Lung microvascular endothelial cell (primary cell): ENCODE data around the gene C11orf91. TPM values are rescaled to one million over a fixed set of nuclear protein-coding genes. Genes with fewer than 3 reads are reported as not detected.
"Not testable (repeated sequence)": the region's sequence is repeated elsewhere in the genome, so short reads cannot be mapped to it uniquely, and the experiment has no call there.

Experiments
- DNase-seq, 2 donors: peaks; one replicate each; pipeline versions ENCODE4 v3.0.0 to v3.0.0-alpha.2; 2010; ENCODE audit warnings: low read depth in 2 of 2
- total RNA-seq: library from RNA; depleted of rRNA; stranded (reverse); fragments of >200 nt; gene quantifications from 2 replicates; pipeline ENCODE4 v1.2.1, GENCODE V29; 2014

C11orf91 gene, protein sequence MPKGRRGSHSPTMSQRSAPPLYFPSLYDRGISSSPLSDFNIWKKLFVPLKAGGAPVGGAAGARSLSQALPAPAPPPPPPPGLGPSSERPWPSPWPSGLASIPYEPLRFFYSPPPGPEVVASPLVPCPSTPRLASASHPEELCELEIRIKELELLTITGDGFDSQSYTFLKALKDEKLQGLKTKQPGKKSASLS
- total RNA-seq: under 0.01 TPM in 1 of 2 replicates, not detected in the other

DNA sequence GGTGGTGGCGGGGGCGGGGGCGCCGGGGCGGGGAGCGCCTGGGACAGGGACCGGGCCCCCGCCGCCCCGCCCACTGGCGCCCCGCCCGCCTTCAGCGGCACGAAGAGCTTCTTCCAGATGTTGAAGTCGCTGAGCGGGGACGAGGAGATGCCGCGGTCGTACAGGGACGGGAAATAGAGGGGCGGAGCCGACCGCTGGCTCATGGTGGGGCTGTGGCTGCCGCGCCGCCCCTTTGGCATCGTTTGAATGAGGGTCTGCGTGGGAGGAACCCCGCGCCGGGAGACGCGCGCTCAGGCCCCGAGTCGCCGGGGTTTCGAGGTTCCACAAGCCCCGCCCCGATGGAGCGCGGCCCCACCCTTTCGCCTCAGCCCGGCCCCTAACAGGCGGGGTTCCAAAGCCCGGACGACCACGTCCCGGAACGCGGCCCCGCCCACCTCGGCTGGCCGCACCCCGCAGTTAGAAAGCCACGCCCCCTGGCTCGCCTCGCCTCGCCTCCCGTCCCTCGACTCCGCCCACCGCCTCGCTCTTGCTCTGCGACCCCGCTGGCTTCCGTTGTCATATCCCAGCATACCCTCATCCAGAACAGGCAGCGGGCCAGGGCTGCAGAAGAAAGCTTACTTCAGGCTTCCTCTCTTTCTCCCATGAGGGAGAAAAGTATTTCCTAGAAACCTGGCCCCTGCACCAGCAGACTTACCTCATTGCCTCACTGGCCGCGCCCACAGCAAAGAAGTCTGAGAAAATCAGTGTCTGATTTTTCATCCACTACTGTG is at the start of gene C11orf91:
Gene C11orf91 (minus strand): TSS at position 325 of the 770 bp plus-strand sequence. CDS start 86 bp downstream, at position 239.
- peak; percentile 96 to 98 for DNase-seq

DNA sequence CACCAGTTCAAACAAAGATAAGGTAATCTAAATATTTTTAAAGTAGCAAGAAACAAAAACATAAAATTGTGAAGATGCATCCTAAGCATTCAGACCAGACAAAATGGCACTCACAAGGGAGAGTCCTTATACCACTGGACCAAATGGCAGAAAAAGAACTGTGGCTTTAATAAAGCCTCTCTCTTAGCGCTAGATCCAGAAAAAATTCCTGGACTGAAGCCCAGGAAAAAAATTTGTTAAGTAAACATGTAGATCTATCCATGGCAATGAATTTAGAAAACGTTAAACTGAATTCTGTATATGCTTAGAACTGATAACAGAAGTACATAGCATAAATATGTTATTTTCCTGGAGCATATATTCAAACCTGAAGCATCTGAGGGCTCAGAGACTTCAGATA is 47.4 kb upstream of the C11orf91 start:
- peak; percentile 37 to 78 for DNase-seq

DNA sequence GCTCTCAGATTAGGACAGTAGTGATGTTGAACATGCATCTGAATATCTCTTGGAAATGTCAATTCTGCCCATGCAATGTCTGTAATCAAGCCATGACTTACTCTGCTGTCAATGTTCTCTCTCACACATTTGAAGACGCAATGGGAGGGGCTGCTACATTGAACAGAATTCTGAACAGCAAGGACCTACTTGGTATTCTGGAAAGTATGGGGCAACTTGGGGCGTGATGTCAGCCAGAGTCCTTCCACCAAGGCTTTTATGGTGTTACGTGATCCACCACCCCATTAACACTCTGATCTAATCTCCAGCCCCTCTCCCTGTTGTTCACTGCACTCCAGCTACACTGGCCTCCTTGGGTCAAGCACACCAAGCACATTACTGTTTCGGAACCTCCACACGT is 42.7 kb upstream of the C11orf91 start:
- no peak for DNase-seq

DNA sequence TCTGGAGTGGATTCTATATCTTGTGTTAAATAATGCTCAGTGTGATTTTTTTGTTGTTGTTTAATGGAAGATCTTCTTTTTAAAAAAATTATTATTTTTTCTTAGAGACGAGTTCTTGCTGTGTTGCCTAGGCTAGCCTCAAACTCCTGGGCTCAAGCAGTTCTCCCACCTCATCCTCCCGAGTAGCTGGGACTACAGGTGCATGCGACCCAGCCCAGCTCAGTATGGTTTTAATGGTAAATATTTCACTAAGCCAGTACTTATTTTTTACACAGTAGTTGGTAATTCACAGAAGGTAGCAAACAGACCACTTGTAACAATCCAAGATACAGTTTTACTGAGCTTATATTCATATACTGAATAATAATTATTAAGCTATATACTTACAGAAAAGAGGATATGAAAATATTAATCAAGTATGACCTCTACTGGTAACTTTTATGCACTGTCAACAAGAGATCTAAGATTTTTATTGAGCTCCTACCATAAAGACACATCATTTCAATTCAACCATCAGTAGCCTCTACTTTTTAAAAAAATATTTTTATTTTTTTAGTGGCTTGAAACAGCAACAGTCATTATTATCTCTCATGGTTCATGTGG is 41.7 kb upstream of the C11orf91 start:
- DNase-seq: peak; percentile 51 to 63

DNA sequence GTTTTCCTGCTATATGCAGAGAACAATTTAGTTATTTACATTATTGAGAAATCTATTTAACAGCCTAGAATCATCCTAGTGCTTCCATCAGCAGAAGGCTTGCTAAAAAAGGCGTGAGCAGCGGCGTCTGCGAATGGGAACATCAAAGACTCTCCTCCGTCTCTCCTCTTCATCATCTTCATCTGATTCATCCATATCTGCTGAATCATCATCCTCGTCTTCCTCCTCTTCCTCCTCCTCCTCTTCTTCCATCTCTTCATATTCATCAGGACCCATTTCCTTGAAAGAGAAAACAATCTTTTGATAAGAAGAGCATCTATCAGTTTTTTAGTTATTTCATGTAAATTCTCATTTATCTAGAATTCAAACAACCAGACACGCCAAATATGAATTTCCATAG is 41.2 kb upstream of the C11orf91 start:
- DNase-seq: no peak

DNA sequence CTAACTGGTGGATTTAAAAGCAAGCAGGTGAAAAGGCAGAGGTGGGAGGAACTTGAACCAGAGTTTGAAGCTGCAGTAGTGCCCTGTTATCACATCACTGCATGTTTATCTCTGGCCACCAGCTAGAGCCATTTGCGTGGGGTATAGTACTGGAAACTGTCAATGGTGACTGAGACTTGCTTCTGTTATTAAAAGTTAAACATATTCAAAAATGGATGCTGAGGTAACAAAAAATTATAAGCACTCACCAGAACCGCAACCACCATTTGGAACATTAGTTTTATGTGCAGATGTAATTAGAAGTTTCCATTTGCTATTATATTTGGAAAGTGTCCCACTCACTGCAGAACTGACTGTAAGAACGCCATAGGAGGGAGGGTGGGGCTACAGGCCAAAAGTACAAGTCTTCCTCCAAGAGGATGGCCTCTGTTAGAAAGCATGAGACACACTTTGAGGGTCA is 36.8 kb upstream of the C11orf91 start:
- DNase-seq: peak in 1 of 2 donors; percentile 49

DNA sequence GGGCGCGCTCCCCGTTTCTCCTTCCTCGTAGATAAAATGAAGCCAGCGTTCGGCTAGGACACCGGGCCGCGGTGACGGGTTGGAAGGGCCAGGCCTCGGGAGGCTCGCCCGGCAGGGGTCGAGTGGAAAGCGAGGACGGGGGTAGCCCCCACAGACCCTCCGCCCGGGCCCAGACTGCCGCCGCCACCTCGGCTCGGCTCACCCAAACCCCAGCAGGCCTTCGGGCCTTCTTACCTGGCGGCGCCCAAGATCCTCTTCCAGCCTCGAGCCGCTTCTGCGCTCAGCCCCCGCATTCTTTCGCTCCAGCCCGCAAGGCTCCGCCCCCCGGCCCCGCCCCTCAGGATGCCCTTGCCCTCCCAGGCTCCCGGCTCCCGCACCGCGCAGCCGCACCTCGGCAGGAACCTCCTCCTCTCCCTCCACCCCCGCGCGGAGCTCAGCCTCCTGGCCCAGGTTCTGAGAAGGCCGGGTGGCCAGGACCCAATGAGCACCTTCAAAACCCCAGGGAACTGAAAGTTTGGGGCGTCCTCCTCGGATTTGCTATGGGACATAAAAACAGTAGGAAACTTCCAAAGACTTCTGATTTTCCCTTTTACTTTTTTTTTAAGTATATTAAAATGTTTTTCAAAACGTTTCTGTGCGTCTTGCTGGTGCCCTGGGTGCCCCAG is 35.7 kb upstream of the C11orf91 start, which contains the start of gene CD59:
Gene CD59 (minus strand): TSS at position 276 of the 665 bp plus-strand sequence. CDS start 13,978 bp downstream, outside the sequence.
- peak; percentile 96 for DNase-seq

DNA sequence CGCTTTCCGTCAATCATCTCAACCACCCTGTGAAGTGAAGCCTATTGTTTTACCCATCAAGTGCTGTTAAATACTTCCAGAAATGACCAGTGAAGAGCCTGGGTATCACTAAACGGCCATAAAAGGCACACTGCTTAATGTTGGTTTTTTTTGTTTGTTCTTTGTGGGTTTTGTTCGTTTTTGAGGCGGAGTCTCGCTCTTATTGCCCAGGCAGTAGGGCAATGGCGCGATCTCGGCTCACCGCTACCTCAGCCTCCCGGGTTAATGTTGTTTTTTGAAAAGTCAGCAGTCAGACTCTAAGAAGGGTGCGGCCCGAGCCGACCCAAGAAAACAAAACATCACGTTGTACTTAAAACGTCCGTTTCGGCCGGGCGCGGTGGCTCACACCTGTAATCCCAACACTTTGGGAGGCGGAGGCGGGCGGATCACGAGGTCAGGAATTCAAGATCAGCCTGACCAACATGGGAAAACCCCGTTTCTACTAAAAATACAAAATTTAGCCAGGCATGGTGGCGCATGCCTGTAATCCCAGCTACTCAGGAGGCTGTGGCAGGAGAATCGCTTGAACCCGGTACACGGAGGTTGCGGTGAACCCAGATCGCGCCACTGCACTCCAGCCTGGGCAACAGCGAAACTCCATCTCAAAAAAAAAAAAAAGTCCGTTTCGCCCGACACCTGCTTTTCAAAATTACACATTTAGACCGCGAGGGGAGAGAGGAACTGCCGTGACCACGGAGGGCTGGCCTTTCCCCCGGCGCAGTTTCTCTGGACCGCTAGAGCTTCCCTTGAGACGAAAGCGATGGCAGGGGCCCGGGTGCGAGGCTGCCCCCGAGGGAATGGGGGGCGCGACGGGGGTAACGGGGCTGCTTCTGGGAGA is 34.9 kb upstream of the C11orf91 start:
- DNase-seq: peak; percentile 44 to 47

DNA sequence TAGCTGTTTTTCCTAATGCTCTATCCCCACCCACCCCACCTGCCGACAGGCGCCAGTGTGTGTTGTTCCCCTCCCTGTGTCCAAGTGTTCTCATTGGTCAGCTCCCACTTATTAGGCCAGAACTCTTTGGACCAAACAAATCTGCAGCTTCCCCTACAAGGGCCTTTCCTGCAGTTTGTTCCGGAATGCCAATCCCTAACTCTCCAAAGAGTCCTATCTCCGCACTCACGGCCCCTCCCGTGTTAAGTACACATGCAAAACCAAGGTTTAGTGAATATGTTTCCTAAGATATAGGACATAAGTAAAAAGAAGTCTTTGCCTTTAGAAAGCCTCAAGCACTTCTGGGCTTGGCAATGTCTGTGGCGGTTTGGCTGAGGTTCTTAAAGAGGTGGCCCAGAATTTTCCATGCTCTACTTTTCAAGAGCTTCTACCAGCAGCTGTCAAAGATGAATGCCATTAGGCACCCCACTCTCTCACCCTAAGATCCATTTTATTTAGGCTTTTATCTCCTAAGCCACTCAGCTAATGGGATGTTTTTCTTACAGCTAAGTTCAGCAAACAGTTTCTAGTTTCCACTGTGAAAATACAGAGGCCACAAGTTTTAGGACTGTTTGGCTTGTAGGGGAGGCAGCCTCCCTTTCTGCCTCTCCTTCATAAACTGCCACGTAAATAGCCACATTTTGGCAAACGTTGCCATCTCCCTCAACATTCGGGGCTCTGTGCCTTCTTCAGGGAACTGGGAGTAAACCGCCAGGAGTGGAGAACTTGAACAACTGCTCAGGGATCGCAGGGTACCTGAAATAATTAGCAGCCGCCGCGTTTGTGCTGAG is 34.0 kb upstream of the C11orf91 start:
- peak; percentile 74 to 91 for DNase-seq

DNA sequence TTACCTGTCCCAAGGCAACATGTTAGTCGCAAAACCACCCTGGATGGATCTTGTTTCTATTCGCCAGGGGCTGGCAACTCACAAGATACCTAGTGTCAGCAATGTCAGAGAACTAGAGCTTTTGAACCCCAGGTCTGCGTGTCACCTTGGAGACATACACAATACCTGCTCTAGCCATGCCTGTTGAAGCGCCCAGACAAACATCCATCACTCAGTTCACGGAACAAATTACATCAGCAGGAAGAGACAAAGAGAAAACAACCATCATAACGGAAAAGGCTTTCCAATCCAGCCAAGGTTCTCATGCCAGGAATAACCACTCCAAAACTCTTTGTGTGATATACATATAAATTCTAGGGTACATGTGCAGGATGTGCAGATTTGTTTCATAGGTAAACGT is 33.4 kb upstream of the C11orf91 start:
- peak; percentile 77 to 97 for DNase-seq

DNA sequence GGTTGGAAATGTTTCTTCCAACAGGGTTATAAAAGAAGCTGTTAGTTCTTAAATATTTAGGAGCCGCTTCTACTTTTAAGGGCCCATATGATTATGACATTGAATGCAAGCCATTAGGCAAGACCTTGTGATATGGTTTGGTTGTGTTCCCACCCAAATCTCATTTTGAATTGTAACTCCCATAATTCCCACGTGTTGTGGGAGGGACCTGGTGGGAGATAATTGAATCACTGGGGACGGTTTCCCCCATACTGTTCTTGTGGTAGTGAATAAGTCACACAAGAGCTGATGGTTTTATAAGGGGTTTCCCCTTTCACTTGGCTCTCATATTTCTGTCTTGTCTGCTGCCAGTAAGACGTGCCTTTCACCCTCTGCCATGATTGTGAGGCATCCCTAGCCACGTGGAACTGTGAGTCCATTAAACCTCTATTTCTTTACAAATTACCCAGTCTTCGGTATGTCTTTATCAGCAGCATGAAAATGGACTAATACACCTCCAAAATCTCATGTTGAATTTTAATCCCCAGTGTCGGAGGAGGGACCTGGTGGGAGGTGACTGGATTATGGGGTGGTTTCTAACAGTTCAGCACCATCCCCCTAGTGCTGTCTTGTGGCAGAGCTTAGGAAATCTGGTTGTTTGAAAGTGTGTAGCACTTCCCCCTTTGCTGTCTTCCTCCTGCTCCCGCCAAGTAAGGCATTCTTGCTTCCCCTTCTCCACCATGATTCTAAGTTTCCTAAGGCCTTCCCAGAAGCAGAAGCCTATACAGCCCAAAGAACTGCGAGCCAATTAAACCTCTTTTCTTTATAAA is 31.3 kb upstream of the C11orf91 start:
- DNase-seq: peak in 1 of 2 donors; percentile 66

DNA sequence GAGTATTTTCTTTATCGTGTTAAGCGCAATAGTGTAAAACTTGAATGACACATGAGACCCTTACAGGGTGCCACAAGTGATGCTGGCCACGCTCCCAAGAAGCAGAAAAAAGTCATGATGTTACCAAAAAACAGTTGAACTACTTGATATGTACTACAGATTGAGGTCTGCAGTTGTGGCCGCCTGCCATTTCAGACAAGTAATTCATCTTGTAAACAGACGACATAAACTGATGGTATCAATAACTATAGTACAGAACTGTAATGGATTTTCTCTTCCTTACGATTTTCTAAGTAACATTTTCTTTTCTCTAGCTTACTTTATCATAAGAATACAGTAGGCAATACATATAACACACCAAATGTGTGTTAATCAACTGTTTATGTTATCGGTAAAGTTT is 30.1 kb upstream of the C11orf91 start:
- DNase-seq: no peak

DNA sequence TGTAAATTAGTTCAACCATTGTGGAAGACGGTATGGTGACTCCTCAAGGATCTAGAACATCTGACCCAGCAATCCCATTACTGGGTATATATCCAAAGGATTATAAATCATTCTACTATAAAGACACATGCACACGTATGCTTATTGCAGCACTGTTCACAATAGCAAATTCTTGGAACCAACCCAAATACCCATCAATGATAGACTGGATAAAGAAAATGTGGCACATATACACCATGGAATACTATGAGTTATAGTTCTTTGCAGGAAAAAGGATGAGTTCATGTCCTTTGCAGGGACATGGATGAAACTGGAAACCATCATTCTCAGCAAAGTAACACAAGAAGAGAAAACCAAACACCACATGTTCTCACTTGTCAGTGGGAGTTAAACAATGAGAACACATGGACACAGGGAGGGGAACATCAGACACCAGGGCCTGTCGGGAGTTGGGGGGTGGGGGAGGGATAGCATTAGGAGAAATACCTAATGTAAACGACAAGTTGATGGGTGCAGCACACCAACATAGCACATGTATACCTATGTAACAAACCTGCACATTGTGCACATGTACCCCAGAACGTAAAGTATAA is 28.5 kb upstream of the C11orf91 start:
- peak in 1 of 2 donors; percentile 56 for DNase-seq

DNA sequence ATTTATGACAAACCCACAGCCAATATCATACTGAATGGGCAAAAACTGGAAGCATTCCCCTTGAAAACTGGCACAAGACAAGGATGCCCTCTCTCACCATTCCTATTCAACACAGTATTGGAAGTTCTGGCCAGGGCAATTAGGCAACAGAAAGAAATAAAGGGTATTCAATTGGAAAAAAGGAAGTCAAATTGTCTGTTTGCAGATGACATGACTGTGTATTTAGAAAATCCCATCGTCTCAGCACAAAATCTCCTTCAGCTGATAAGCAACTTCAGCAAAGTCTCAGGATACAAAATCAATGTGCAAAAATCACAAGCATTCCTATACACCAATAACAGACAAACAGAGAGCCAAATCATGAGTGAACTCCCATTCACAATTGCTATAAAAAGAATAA is 26.9 kb upstream of the C11orf91 start:
- DNase-seq: not testable (repeated sequence)

DNA sequence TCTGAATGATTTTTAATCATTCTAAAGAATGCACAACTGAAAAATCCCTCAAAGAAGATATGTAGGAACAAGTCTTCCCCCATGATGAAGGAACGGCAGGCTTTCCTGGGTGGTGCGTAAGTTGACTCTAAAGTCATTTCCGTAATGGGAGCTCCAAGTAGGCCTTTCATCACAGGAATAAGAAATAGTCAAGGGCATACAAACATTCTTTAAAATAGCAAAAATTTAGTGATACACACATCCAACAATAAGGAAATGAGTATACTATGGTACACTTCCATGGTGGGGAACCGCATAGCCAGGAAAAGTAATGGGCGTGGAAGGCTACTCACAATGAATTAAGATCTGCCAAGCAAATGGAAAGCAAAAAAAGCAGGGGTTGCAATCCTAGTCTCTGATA is 24.9 kb upstream of the C11orf91 start:
- peak in 1 of 2 donors; percentile 64 for DNase-seq

DNA sequence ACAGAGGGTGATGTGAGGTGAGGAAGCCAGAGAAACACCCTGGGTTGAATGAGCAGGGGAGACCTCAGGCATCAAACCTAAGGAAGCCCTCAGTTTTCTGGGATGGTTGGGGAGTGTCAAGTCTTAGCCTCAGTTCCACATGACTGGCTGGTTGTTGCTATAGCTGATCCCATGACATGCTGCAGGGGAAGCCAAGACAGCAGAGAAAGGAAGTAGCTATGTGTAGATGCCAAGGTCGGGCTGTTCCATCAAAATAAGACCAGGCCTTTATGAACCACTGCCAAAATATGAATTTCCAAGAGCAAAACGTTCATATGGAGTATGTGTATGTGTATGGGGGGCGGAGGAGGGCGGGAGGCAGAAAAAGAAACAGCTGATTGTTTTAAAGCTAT is 24.0 kb upstream of the C11orf91 start:
- peak; percentile 63 to 91 for DNase-seq

DNA sequence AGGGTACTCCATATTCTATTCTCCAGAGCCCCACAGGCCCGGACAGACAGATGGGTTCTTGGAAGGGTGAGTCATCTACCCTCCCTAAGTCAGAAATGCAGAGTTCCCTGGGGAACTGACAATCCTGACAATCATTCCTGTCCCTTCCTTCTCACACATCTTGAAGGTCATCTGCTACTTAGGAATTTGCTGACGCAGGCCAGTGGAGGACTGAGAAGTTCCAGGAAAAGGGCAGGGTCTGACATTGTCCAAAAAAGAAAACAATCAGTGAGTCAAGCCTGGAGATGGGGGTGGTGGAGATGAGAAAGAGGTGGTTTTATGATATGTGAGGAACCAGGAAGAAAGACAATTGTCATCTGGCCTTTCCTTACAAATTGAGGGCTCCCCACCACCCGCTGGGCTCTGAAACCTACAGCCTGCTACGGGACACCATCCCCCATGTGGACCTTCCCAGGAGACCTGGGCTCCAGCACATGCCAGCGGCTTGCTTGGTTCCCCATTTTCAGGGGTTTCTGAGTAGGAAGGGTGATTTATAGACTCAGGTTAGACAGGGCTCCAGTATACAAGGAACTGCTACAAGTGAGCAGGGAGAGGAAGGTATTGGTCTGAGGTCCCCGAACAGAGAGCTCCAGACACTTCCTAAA is 22.7 kb upstream of the C11orf91 start:
- peak in 1 of 2 donors; percentile 99 for DNase-seq

DNA sequence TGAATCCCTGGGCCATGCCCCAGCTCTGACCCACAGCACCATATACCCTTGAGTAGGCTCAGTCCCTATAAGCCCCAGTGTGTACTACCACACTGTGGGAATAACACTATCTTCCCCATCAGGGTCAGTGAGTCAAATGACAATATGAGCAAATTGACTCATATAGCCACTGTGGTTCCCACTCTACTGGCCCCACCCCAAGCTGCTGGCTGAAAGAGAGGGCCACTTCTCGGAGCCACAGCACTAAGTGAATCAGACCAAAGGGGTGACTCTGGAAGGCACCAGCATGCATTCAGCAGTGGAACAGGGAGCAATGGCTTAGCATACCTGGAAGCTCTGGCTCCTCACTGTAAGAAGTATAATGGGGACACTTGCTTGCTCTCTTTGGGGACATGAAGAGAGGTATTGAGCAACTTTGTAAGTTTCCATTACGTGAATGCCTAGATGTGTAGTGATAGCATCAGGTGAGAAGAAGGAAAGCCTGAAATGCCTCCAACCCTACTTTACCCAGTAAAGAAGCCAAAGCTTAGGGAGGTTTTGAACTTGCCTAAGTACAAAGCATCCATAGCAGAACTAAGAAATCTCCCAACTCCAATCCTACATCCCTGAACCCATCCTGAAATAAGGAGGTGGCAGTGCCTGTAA is 22.1 kb upstream of the C11orf91 start:
- DNase-seq: peak; percentile 58 to 81
